Astrocyte of the hippocampus (primary cell): ENCODE measurements around the gene OR11H1.
"Not testable (repeated sequence)": the region's sequence is repeated elsewhere in the genome, so short reads cannot be mapped to it uniquely, and the experiment has no call there.

Experiments used
- DNase-seq: peaks from one replicate; pipeline ENCODE4 v3.0.0; 2011; ENCODE audit warnings: low read depth, low spot score

The OR11H1 gene

GRCh38 chr22:15527892-15528291, at the start of gene OR11H1:
OR11H1 (plus strand) TSS chr22:15528192; CDS start chr22:15528192, 0 bp downstream.
- not testable (repeated sequence) for DNase-seq

GRCh38 chr22:15509967-15510366, 18.0 kb upstream of the OR11H1 start:
- DNase-seq: not testable (repeated sequence)

GRCh38 chr22:15515896-15516295, 12.1 kb upstream of the OR11H1 start:
- DNase-seq: not testable (repeated sequence)

GRCh38 chr22:15553767-15554166, 25.8 kb downstream of the OR11H1 start:
- DNase-seq: not testable (repeated sequence)

GRCh38 chr22:15563461-15563860, 35.5 kb downstream of the OR11H1 start:
- DNase-seq: not testable (repeated sequence)

GRCh38 chr22:15565063-15565462, 37.1 kb downstream of the OR11H1 start:
- not testable (repeated sequence) for DNase-seq
